Heart left ventricle (tissue), 16 donors: Measurements from ENCODE around the gene ACOX2. TPM values are rescaled to one million over a fixed set of nuclear protein-coding genes. Genes with fewer than 3 reads are reported as not detected.

ENCODE experiments used
- ATAC-seq, 4 donors: fragments of 200-7000 bp; cut with Tn5 transposase; one replicate each; pipeline ENCODE4 v1.9.1; 2020 to 2022; ENCODE audit warnings: moderate library complexity in 4 of 4, mild to moderate bottlenecking in 3 of 4, moderate number of reproducible peaks in 1 of 4
- DNase-seq, 5 donors: peaks; one replicate each; pipeline ENCODE4 v3.0.0-alpha.2; 2020
- H3K27ac ChIP-seq, 12 donors: fragments of 200-600 bp; sonication (generic) in 4 of 12; one replicate each; pipeline versions ENCODE4 v1.5.0 to v1.8.0; 2016 to 2022; ENCODE audit warnings: mild to moderate bottlenecking in 2 of 12
- H3K27me3 ChIP-seq, 9 donors: fragments of 200-600 bp; sonication (generic) in 2 of 9; one replicate each; pipeline versions ENCODE4 v1.5.1 to v1.8.0; 2016 to 2022; ENCODE audit warnings: mild to moderate bottlenecking in 3 of 9
- H3K36me3 ChIP-seq, 9 donors: fragments of 200-600 bp; sonication (generic) in 2 of 9; one replicate each; pipeline versions ENCODE4 v1.5.0 to v1.8.0; 2018 to 2022; ENCODE audit warnings: mild to moderate bottlenecking in 2 of 9
- H3K4me1 ChIP-seq, 12 donors: fragments of 200-600 bp; sonication (generic) in 4 of 12; one replicate each; pipeline versions ENCODE4 v1.5.0 to v1.8.0; 2016 to 2022; ENCODE audit warnings: mild to moderate bottlenecking in 3 of 12
- H3K4me3 ChIP-seq, 12 donors: fragments of 200-600 bp; sonication (generic) in 4 of 12; one replicate each; pipeline versions ENCODE4 v1.5.0 to v1.8.0; 2017 to 2022; ENCODE audit warnings: mild to moderate bottlenecking in 9 of 12, moderate library complexity in 4 of 12
- H3K9me3 ChIP-seq, 12 donors: fragments of 200-600 bp; sonication (generic) in 4 of 12; one replicate each; pipeline versions ENCODE4 v1.5.0 to v1.8.0; 2016 to 2022; ENCODE audit warnings: mild to moderate bottlenecking in 1 of 12
- POLR2A ChIP-seq, 2 donors: fragments of 450-650 bp; IDR thresholded peaks; one replicate each; pipeline ENCODE4 v1.6.1; 2017; ENCODE audit warnings: antibody characterized with exemption in 2 of 2, mild to moderate bottlenecking in 2 of 2, moderate library complexity in 2 of 2
- WGBS, 4 donors: extraction: QIAGEN DNeasy Blood & Tissue Kit in 2 of 4; methylation state at CpG; one replicate each; pipeline versions ENCODE4 v1.1.5 to v1.1.7; 2013 to 2018; 5-methylcytosine and 5-hydroxymethylcytosine counted together
- intact Hi-C, 10 donors: fragments of 100-400 bp; cut with DNase I; formaldehyde crosslinking; loops; one replicate each; pipeline versions ENCODE4 v1.11.1 to v1.14.2; 2022
- polyA plus RNA-seq, 2 donors: library from polyadenylated mRNA; stranded (reverse); fragments of 200-250 nt; gene quantifications; one replicate each; pipeline ENCODE4 v1.2.3, GENCODE V29; 2013
- total RNA-seq, 9 donors: library from RNA; depleted of rRNA in 2 of 9; stranded (reverse); fragments of >200 nt in 2 of 9; fragmentation: NEBNext Ultra II Directional in 3 of 9; extraction: Animal tissue kit (Norgen Biotek cat#: 25700) in 3 of 9; gene quantifications; one replicate each; pipeline versions ENCODE4 v1.1.0 to v1.2.4, GENCODE V29; 2016 to 2023
- TF ChIP-seq, protein P1 (sequence below), 12 donors: fragments of 200-600 bp; sonication (generic) in 4 of 12; IDR thresholded peaks; one replicate each; pipeline versions ENCODE4 v1.5.0 to v1.8.0; 2018 to 2022; ENCODE audit warnings: antibody characterized with exemption in 12 of 12, mild to moderate bottlenecking in 5 of 12
- donor health status: ischemic (EF 13 %, LVEDD 7.1; RV severe dilation, severe dysfunction).
- donor health status: healthy with polysubstance abuse.
- donor health status: DM: no; HTN: yes; CAD: no.
- donor health status: DM: no; HTN: no; CAD: no.
- donor health status: ischemic (EF 25% LVEDD 6.9; RV normal size, moderate dysfunction).
- donor health status: ischemic (EF 25% LVEDD 5.7; RV mildly dilated, moderate dysfunction).
- donor health status: healthy.
- donor health status: DM: yes; HTN: yes; CAD: no.
- donor health status: ischemic (EF 35%, LVEDD 5.7; RV mildly dilated, moderate dysfunction).
- donor health status: nonischemic (EF 11% LVEDD 7.7; RV severe dilation, severe dysfunction).
- donor health status: DM: yes; HTN: yes; CAD: no.
- donor health status: PGD.
- donor health status: ischemic (EF 29% LVEDD 5.4; RV normal size, mild dysfunction).
- donor health status: nonischemic (EF 23%, LVEDD 6.1; RV moderate dilation, normal function).

Gene ACOX2
- total and polyA plus RNA-seq, 11 donors, result 6.6 to 41.9 (median 31.1) TPM

DNA sequence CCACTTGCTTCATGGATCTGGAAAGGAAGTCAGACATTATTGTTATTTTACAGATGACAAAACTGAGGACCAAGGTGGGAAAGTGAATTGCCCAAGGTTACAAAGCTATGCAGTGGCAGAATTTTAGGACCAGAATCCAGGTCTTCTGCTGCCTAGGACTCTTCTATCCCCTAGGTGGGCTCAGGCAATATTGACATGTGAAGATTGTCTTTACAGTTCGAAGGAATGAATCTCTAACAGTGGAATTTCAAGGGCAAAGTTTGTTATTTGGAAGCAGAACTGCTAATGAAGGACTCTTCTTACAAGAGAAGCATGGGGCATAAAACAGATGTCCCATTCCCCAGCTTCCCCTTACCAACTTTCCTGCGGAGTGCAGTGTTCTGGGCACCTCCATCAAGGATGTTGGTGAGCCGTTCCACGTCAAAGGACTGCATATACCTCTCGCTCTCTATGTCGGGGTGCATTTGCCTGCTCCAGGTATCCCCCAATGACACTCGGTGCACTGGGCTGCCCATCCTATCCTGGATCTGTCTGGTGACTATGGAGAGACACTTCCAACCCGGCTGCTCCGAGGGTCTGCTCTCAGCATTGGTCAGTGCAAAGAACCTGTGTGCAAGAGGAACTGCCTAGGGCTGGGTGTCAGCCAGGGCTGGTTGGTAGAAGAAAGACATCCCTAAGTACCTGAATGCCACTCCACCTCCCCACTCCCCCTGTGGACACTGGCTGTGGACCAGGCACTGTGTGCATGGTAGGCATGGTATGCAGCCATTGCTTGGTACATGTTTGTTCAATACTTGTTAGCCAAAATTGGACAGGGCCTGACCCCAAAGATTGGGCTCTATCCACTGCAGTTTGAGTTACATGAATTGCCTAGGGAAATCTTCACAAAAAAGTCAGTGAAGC is 2.1 kb downstream of the ACOX2 start:
- intact Hi-C loops, result loop anchor here (2.0 to 10.0 kb wide), 11 partner anchors 43 to 360 kb away; partner anchors contain the start of genes KCTD6 (in 4 of the 10), PDHB (in 3 of the 10), HTD2 (in 1 of the 10) and RPP14 (in 1 of the 10)
- WGBS, 4 donors, result 95 to 97% (median 97%) methylated on average over 9 of the region's 9 CpGs
- no peaks in the 10 kb centered on the region for H3K9me3 ChIP-seq
- peaks cover 0 to 51% (median 40%) of the 10 kb centered on the region in 9 donors for H3K36me3 ChIP-seq
- ATAC-seq, result no peak
- H3K4me1 ChIP-seq, result peaks cover 8 to 39% (median 28%) of the 10 kb centered on the region in 12 donors
- no peak for DNase-seq
- H3K27me3 ChIP-seq, result no peaks in the 10 kb centered on the region
- H3K4me3 ChIP-seq, result no peak overlapping the region
- no peak for TF ChIP-seq POLR2A (IDR thresholded peaks at IDR 0.05)
- TF ChIP-seq, protein P1, sequence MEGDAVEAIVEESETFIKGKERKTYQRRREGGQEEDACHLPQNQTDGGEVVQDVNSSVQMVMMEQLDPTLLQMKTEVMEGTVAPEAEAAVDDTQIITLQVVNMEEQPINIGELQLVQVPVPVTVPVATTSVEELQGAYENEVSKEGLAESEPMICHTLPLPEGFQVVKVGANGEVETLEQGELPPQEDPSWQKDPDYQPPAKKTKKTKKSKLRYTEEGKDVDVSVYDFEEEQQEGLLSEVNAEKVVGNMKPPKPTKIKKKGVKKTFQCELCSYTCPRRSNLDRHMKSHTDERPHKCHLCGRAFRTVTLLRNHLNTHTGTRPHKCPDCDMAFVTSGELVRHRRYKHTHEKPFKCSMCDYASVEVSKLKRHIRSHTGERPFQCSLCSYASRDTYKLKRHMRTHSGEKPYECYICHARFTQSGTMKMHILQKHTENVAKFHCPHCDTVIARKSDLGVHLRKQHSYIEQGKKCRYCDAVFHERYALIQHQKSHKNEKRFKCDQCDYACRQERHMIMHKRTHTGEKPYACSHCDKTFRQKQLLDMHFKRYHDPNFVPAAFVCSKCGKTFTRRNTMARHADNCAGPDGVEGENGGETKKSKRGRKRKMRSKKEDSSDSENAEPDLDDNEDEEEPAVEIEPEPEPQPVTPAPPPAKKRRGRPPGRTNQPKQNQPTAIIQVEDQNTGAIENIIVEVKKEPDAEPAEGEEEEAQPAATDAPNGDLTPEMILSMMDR (IDR thresholded peaks at IDR 0.05), result no peak
- H3K27ac ChIP-seq, result no peak overlapping the region

DNA sequence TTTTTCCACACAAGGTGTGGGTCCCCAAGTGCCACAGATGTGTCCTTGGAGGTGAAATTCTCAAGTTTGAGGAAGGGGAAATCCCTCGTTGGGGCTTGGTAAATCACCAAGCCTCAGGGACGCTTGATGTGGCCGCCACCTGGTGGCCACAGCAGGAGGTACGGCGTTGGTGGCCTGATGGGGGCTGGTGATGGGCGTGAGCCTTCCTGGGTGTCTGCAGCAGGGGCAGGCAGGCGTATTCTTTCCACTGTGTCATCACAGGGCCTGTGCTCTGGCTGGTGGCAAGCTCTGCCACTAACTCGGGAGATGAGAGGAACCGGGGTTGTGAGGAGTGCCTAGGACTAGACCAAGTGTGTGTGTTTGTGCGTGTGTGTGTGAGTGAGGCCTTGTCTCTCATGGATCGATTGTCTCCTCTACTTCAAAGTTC is 4.2 kb downstream of the ACOX2 start:
- Histone ChIP-seq H3K9me3 (no peaks in the 10 kb centered on the region), H3K4me3 (no peak overlapping the region), H3K4me1 (peaks cover 8 to 50% (median 27%) of the 10 kb centered on the region in 12 donors), H3K36me3 (peaks cover 0 to 72% (median 52%) of the 10 kb centered on the region in 9 donors), H3K27me3 (no peaks in the 10 kb centered on the region), H3K27ac (no peak overlapping the region)
- peak; percentile 56 to 87 (median 78) for DNase-seq
- intact Hi-C loops, result loop anchor here (1.0 to 10.0 kb wide), 14 partner anchors 40 to 358 kb away; partner anchors contain the start of genes KCTD6 (in 5 of the 10), PDHB (in 3 of the 10), HTD2 (in 1 of the 10) and RPP14 (in 1 of the 10)
- TF ChIP-seq POLR2A (IDR thresholded peaks at IDR 0.05), result no peak
- TF ChIP-seq, protein P1 (IDR thresholded peaks at IDR 0.05), result peak; percentile 85 to 95 (median 90)
- WGBS, 4 donors, result 21 to 25% (median 23%) methylated on average over 11 of the region's 11 CpGs
- peak in 3 of 4 donors; percentile 53 to 65 (median 61) for ATAC-seq

DNA sequence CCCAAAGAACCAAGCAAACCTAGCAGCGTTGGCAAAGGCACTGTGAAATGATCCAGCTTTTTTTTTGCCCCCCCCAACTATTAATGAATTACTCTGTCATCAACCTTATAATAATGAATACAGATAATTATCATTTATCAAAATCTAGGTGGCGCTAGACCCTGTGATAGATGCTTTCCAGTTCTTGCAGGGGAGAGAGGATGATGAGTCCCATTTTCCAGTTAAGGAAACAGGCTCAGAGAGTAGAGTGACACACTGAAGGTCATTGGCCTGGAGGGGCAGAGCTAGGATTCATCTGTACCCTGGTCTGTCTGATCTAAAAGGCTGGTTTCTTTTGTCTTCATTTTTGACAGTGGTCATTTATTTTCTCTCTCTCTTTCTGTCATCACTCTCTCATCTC is 5.0 kb downstream of the ACOX2 start:
- Histone ChIP-seq H3K4me3 (no peak overlapping the region), H3K27me3 (no peaks in the 10 kb centered on the region), H3K9me3 (no peaks in the 10 kb centered on the region), H3K36me3 (peaks cover 0 to 80% (median 57%) of the 10 kb centered on the region in 9 donors), H3K4me1 (peaks cover 7 to 43% (median 21%) of the 10 kb centered on the region in 12 donors), H3K27ac (no peak overlapping the region)
- ATAC-seq, result no peak
- 91 to 100% (median 95%) methylated on average over 2 of the region's 2 CpGs for WGBS, 4 donors
- intact Hi-C loops, result loop anchor here (1.0 to 10.0 kb wide), 14 partner anchors 39 to 357 kb away; partner anchors contain the start of genes KCTD6 (in 5 of the 10), PDHB (in 3 of the 10), HTD2 (in 1 of the 10) and RPP14 (in 1 of the 10)
- DNase-seq, result no peak
- no peak for TF ChIP-seq POLR2A (IDR thresholded peaks at IDR 0.05)

DNA sequence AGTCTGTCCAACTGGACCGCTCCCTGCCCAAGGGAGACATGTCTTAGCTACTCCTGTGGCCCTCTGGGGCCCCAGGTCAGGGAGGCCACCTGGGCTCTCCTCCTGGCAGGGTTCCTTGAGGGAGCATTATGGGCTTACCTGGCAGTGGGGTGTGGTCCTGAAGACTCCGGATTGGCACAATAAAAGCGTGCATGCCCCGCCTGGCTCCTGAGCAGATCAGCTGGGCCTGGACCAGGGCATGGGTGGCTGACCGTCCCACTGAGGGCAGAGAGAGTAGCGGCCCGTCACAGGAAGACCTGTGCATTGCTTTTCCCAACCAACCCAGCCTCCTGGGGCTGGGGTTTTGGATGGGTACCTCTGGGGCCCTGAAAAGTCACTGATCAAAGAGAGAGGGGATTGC is 5.4 kb downstream of the ACOX2 start:
- DNase-seq (no peak), ATAC-seq (no peak)
- Histone ChIP-seq H3K27me3 (no peaks in the 10 kb centered on the region), H3K36me3 (peaks cover 0 to 84% (median 60%) of the 10 kb centered on the region in 9 donors), H3K4me1 (peaks cover 5 to 39% (median 19%) of the 10 kb centered on the region in 12 donors), H3K27ac (no peak overlapping the region), H3K9me3 (no peaks in the 10 kb centered on the region), H3K4me3 (no peak overlapping the region)
- TF ChIP-seq, protein P1 (IDR thresholded peaks at IDR 0.05), result no peak
- no peak for TF ChIP-seq POLR2A (IDR thresholded peaks at IDR 0.05)
- 96 to 97% (median 96%) methylated on average over 6 to 7 of the region's 7 CpGs for WGBS, 4 donors
- intact Hi-C loops, result loop anchor here (5.0 to 10.0 kb wide), 10 partner anchors 39 to 357 kb away; partner anchors contain the start of genes KCTD6 (in 4 of the 10), PDHB (in 3 of the 10), HTD2 (in 1 of the 10) and RPP14 (in 1 of the 10)
